RPMI8226 (cell line): ENCODE data around the gene BLZF1.
"Not testable (repeated sequence)": the region's sequence is repeated elsewhere in the genome, so short reads cannot be mapped to it uniquely, and the experiment has no call there.

Experiments used
- DNase-seq: peaks from one replicate; pipeline ENCODE4 v3.0.0-alpha.2; 2015

The BLZF1 gene

DNA sequence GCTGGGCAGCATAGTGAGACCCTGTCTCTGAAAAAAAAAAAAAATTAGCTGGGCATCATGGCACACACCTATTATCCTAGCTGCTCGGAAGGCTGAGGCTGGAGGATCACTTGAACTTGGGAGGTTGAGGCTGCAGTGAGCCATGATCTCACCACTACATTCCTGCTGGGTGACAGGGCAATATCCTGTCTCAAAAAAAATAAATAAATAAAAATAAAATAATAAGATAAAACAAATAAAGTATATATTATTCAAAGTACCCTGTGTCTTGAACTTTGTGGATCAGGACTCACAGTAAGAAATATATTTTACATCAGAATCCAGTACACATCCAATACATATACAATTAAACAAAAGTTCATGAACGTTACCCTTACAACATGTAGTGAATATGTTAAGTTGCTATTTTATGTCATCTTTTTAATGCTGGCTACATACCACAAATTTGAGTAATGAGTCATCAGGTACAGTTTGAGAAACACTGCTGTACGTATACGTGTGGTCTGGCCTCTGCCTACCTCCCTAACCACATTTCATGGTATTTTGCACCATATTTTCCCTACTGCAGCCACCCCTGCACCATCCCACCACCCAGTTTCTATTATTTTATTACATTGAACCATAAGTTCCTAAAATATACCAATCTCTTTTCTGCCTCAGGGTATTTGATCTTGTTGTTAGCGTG, 4.8 kb upstream of the BLZF1 start:
- no peak for DNase-seq

DNA sequence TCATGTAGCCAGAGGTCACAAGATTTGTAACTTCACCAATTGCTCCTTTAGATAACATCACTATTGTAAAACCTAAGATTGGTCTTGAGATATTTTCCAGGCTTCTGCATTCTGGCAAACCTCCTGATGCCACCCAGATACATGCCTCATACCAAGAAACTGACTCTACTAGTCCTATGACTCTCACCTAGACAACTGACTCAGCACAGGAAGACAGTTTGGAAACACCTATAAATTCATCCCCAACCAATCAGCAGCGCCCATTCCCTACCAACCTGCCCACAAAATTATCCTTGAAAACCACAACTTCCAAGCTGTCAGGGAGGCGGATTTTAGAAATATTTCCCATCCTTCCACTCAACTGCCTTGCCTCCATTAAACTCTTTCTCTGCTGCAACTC, 3.0 kb upstream of the BLZF1 start:
- DNase-seq = no peak

DNA sequence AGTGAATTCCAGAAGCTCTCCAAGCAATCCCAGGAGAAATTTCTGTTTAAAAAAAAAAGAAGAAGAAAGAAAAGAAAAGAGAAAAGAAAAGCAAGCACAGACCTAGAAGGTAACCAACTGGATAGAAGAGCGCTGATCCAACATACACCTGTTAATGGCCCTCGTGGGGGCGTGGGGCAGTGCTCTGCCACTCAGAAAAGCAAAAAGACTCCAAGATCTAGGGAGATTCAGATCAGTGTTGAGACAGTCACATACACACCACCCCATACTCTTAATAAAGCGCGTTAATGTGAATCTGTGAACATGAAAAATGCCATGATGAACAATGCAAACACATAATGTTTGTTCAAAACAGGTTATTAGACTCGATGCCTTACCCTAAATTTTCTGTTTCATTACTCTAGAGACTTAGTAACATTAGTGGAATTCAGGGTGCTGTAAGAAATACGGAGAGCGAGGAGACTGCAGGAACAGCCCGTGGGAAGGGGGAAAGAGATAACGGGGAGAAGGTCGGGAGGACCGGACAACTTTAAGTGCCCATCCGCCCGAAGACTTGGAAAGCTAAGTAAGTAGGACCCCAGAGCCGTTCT, 804 bp upstream of the BLZF1 start:
- DNase-seq = no peak

DNA sequence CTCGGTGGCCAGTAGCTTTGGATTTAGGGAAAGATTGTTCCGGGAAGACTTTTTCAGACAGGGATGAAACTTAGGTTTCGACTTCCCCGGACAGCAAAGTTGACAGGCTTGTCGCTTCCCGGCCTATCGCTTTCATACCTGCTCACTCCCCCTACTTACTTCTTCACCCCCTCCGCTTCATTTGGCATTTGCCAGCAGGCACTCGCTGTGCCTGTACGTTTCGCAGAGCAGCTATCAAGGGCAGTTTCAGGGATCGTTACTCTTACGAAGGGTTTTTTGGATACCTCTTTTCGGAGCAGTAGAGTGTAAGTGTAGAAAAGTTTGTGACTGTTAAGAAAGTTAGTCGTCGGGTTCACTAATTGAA, 393 bp downstream of the BLZF1 start:
- peak; percentile 58 for DNase-seq

DNA sequence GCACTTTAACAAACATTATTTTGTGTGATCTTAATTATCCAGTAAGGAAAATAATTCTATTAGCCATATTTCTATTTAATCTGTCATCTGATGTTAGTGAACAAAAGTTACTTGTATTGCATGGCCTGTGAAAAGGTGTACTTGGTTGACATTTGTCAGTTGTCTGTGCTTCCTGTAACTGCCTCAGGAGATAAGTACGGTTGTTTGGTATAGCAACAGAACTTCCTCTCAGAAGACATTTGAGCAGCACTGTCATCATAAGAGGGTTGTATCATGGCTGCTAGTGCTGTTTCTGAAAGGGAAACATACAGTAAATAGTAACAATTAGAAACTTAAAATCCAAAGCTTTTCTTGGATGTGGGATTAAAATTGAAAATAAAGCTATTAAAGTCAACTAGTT, 3.4 kb downstream of the BLZF1 start:
- DNase-seq = no peak

DNA sequence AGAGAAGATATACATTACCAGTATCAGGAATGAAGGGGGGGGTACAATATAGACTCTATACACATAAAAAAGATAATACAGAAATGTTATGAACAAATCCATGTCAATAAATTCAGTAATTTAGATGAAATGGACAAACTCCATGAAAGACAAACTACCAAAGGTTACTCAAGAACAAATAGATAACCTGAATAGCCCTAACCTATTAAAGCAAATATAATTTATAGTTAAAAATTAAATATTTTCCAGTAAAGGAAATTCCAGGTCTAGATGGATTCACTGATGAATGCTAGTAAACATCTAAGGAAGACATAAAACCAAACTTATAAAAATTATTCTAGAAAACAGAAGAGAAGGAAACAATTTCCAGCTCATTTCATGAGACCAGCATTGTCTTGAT, 13.2 kb downstream of the BLZF1 start:
- DNase-seq = no peak

DNA sequence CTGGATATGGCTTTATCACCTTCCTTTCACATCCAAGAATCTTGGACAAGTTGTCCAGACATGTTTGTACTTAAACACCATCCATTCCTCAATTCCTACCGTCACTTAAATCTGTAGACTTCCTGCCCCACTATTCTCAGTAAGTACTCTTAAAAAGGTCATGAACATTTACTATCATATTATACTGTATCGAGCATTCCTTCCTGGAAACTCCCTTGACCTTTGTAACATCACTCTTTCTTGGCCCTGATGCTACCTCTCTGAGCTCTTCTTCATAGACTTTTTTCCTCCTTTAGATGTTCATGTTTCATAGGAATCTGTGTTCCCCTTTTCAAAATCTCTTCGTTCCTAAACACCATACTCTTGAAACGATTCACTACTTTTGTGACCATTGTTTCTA, 15.5 kb downstream of the BLZF1 start:
- no peak for DNase-seq

DNA sequence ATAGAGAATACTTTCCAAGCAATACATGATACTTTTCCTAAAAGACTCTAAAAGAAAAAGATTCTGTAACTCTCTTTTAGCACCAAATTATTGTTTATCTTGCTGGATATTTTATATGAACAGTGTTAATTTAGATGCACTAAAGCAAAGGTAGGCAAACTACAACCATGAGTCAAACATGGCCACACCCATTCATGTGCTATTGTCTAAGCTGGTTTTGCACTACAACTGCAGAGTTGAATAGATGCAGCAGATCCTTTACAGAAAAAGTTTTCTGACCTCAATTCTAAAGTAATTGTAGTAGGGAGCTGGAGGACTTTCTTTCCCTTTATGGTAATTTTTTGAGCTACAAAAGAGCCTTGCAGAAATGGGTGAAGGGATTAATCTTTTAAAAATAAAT, 19.4 kb downstream of the BLZF1 start:
- DNase-seq = no peak

DNA sequence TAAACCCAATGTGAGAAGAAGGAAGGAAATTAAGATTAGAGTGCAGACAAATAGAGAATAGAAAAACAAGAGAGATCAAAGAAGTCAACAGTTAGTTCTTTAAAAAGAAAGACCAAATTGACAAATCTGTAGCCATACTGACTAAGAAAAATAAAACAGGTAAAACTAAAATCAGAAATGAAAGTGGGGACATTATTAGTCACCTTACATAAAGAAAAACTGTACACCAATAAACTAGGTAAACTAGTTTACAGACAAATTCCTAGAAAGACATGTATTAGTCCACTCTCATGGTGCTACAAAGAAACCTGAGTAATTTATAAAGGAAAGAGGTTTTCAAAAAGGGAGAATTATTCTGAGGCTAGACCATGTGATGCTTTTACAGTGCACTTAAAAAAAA, 22.3 kb downstream of the BLZF1 start:
- no peak for DNase-seq

DNA sequence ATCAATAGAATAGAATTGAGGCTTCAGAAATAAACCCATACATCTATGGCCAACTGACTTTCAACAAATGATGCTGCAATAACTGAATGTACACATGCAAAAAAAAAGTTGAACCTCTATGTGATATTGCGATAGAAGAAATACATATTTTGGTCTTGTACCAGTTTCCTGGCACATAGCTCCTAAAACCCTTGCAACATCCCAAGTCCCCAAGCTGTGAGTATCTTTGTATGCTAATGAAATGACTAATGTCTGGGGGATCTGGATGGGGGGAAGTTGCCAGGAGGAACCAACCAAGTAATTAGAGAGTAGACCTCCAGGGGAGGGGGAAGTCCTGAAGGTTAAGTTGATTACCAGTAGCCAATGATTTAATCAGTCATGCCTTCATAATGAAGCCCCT, 24.4 kb downstream of the BLZF1 start:
- DNase-seq = no peak

DNA sequence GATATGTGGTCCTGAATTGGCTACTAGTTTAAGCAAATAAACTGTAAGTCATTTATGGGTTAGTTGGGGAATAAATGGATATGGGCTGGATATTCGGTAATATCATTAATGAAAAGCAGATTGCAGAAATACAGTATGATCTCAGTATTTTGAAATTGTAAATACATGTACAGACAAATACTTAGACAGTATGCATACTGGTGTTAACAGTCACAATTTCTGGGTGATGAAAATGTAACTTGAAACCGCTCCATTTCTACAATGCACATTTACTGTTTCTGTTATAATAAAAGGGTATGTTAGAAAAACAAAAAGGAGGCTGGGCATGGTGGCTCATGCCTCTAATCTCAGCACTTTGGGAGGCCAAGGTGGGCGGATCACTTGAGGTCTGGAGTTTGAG, 28.0 kb downstream of the BLZF1 start:
- no peak for DNase-seq

DNA sequence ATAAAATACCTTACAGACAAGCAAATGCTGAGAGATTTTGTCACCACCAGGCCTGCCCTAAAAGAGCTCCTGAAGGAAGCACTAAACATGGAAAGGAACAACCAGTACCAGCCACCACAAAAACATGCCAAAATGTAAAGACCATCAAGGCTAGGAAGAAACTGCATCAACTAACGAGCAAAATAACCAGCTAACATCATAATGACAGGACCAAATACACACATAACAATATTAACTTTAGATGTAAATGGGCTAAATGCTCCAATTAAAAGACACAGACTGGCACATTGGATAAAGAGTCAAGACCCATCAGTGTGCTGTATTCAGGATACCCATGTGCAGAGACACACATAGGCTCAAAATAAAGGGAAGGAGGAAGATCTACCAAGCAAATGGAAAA, 34.6 kb downstream of the BLZF1 start:
- DNase-seq = not testable (repeated sequence)

DNA sequence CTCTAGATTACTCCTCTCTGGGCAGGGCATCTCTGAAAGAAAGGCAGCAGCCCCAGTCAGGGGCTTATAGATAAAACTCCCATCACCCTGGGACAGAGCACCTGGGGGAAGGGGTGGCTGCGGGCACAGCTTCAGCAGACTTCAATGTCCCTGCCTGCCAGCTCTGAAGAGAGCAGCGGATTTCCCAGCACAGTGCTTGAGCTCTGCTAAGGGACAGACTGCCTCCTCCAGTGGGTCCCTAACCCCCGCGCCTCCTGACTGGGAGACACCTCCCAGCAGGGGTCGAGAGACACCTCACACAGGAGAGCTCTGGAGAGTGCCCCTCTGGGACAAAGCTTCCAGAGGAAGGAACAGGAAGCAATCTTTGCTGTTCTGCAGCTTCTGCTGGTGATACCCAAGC, 40.3 kb downstream of the BLZF1 start:
- DNase-seq = not testable (repeated sequence)

DNA sequence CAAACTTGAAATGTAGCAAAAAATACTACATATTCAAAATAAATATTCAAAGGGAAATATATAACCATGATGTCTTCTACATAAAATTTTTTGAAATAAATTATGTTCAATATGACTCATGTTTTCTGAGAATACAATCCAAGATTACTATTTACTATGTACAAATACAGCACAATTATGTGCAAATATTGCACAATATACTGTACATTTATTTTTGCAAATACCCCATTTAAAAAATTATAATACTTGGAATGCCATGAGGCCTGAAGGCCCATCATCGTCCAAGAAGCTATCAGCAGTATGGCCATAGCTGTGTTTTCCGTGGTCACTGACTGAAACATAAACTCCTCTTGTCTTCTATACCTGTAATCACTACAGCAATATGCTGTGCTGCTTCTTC, 47.0 kb downstream of the BLZF1 start:
- no peak for DNase-seq

DNA sequence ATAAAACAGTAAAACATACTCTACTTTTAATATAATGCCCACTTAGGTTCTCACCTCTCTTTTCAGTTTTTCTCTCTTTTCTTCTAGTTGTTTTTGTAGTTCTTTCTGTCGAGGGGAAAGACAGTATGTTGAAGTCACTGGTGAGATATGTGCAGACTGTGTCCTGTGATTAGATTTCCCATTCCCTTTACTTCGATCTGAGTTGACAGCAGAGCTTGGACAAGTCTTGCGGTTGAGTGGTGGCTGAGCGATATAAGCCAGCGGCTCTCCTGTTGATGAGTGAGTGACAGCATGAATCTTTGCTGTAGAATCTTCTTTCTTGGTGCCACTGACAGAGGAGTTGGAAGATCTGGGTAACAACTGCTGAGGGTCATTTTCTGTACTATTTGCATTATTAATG, 53.3 kb downstream of the BLZF1 start:
- DNase-seq = no peak

DNA sequence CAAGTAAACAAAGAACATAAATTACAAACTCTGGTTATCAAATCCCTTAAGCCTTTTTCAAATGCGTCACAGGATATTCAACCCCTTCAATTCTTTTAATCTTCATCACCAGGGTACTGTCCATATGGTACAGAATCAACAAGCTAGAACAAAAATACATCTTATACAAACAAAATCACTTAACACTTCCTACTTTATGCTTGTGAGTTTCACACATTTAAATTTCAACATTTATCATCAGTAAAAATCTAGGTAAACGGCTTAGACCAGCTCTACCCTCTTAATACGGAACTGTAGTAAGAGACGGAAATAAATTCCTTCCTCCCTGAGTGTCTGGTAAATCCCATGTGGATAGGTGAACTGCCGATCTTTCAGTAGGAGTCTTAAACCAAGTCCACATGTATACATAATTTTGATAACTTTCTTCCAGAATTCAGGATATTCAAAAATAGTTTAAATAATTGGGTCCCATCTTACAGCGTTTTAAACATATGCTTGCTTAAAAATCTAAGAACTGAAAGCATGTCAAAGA, 58.2 kb downstream of the BLZF1 start:
- no peak for DNase-seq

DNA sequence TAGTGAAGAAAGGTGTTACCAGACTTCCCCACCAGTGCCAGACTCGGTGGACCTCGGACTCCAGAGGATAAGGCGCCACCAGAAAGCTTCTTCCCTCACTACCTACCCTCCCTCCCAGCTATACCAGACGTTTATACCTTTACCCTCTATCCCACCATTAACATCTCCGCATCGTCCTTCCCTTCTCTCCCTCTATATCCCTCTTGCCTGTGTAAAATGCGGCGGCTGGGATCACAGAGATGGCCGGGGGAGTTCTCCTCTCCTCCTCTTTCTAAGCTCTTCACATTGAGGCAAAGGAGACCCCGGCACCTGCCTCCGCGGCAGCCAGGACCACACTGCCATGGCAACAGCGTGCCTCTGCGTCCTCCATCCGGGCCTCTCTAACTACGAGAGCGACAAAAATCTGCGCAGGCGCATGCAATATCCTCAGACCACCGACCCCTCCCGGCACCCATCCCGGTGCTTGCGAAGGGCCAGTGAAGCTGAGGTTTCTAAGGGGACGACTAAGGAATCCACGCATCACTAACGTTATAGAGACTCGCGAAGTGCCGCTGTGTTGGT, 59.2 kb downstream of the BLZF1 start, which contains the start of gene CCDC181:
CCDC181 (minus strand) TSS at position 394 of the 561 bp plus-strand sequence. CDS start 2,547 bp downstream, outside the sequence.
- DNase-seq = peak; percentile 15
